Measurements from ENCODE around the gene TXNL4A. TPM values are rescaled to one million over a fixed set of nuclear protein-coding genes. Genes with fewer than 3 reads are reported as not detected.
A peak's percentile ranks its signal among the peaks of the same experiment; 100 is the strongest.

Gene TXNL4A
- total RNA-seq, 1 donor from 2014 or later: 22.9 TPM

- DNase-seq: no peak
These were observed 39.5 kb downstream of the TXNL4A start for GRCh38 chr18:79948719-79949411.

- DNase-seq: no peak
These were observed 40.3 kb downstream of the TXNL4A start for GRCh38 chr18:79947881-79948610.

- no peak for DNase-seq
These were observed 41.2 kb downstream of the TXNL4A start for GRCh38 chr18:79947054-79947755.

GRCh38 chr18:79945118-79946042 is 43.0 kb downstream of the TXNL4A start:
- DNase-seq: no peak

GRCh38 chr18:79944746-79945117 is 43.6 kb downstream of the TXNL4A start:
- no peak for DNase-seq

- DNase-seq: peak; percentile 32
These were observed 44.1 kb downstream of the TXNL4A start for GRCh38 chr18:79944126-79944731.

- no peak for DNase-seq
These were observed 44.7 kb downstream of the TXNL4A start for GRCh38 chr18:79943608-79944125.

- DNase-seq: no peak
These were observed 45.4 kb downstream of the TXNL4A start for GRCh38 chr18:79942786-79943607.

- no peak for DNase-seq
These were observed 46.2 kb downstream of the TXNL4A start for GRCh38 chr18:79942211-79942610.

GRCh38 chr18:79941473-79942119 is 46.8 kb downstream of the TXNL4A start:
- no peak for DNase-seq

GRCh38 chr18:79940814-79941472 is 47.4 kb downstream of the TXNL4A start:
- DNase-seq: no peak

GRCh38 chr18:79940126-79940813 is 48.1 kb downstream of the TXNL4A start:
- no peak for DNase-seq

- DNase-seq: no peak
These were observed 49.3 kb downstream of the TXNL4A start for GRCh38 chr18:79939096-79939495.

GRCh38 chr18:79938196-79938595 is 50.2 kb downstream of the TXNL4A start:
- no peak for DNase-seq

- DNase-seq: no peak
These were observed 51.1 kb downstream of the TXNL4A start for GRCh38 chr18:79937103-79937860.

GRCh38 chr18:79936641-79937040 is 51.7 kb downstream of the TXNL4A start:
- no peak for DNase-seq

- DNase-seq: no peak
These were observed 52.4 kb downstream of the TXNL4A start for GRCh38 chr18:79935925-79936324.

- no peak for DNase-seq
These were observed 52.9 kb downstream of the TXNL4A start for GRCh38 chr18:79935499-79935898.

Measured in tongue (tissue), 2 donors.